Nephron progenitor cell (in vitro differentiated cells): ENCODE data around the gene BCKDK.
A peak's percentile ranks its signal among the peaks of the same experiment; 100 is the strongest.

Experiments
- DNase-seq: peaks from one replicate; pipeline ENCODE4 v3.0.0; 2021
- H3K27ac Mint-ChIP-seq: 2 replicates; pipeline ENCODE4 v1.8.0; 2021; ENCODE audit warnings: mild to moderate bottlenecking, moderate library complexity, mixed read lengths
- H3K27me3 Mint-ChIP-seq: 2 replicates; pipeline ENCODE4 v1.8.0; 2021; ENCODE audit warnings: mild to moderate bottlenecking, low read depth, mixed read lengths; ENCODE audit not compliant: poor library complexity
- H3K36me3 Mint-ChIP-seq: 2 replicates; pipeline ENCODE4 v1.8.0; 2021; ENCODE audit warnings: low read depth, mixed read lengths
- H3K4me1 Mint-ChIP-seq: 2 replicates; pipeline ENCODE4 v1.8.0; 2021; ENCODE audit warnings: mixed read lengths
- H3K4me3 Mint-ChIP-seq: 2 replicates; pipeline ENCODE4 v1.8.0; 2021; ENCODE audit warnings: mild to moderate bottlenecking, moderate library complexity, mixed read lengths
- H3K9me3 Mint-ChIP-seq: 2 replicates; pipeline ENCODE4 v1.8.0; 2021; ENCODE audit warnings: mild to moderate bottlenecking, moderate library complexity, mixed read lengths
- TF ChIP-seq, protein P1 (sequence below): fragments of 200-600 bp; sonication (generic); IDR thresholded peaks from 2 replicates; pipeline ENCODE4 v1.5.0; 2021; ENCODE audit warnings: antibody characterized with exemption

The BCKDK gene

DNA sequence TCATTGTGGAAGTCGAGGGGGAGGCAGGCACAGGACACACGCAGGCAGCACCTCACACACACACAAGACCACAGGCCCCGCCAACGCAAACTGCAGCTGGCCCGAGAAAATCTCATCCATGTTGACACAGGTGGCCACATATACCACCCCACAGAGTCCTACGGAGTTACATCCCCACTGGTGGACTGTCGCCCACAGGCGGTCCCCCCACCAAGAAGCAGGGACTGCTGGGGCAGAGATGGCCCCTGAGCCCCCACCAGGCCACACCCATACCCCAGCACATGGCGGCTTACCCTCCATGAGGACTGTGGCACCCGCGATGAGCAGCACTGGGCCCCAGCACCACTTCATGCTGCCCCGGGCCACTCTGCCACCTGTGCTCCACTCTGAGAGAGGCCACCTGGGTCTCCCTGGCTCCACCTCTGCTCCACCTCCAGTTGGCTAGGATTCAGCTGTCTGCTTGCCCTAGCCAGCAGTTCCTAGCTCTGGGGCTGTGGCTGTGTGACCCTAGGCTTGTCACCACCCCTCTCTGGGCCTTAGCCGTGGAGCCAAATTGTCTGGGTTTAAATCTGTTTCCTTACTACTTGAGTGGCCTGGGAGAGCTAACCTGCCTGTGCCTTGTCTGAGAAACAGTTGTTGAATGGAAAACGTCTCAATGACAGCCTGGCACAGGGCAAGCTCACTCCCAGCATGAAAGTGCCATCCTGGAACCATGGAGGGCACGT, 19.6 kb upstream of the BCKDK start, which contains the start of gene PRSS53:
PRSS53 (minus strand) TSS at position 485 of the 725 bp plus-strand sequence; CDS start at position 351, 134 bp downstream.
- H3K4me1 Mint-ChIP-seq: peaks cover 12% of the 10 kb centered on the region
- H3K27me3 Mint-ChIP-seq: peaks cover 3% of the 10 kb centered on the region
- H3K36me3 Mint-ChIP-seq: peaks cover 14% of the 10 kb centered on the region
- H3K4me3 Mint-ChIP-seq: no peak within 1 kb of the TSS
- TF ChIP-seq, protein P1, sequence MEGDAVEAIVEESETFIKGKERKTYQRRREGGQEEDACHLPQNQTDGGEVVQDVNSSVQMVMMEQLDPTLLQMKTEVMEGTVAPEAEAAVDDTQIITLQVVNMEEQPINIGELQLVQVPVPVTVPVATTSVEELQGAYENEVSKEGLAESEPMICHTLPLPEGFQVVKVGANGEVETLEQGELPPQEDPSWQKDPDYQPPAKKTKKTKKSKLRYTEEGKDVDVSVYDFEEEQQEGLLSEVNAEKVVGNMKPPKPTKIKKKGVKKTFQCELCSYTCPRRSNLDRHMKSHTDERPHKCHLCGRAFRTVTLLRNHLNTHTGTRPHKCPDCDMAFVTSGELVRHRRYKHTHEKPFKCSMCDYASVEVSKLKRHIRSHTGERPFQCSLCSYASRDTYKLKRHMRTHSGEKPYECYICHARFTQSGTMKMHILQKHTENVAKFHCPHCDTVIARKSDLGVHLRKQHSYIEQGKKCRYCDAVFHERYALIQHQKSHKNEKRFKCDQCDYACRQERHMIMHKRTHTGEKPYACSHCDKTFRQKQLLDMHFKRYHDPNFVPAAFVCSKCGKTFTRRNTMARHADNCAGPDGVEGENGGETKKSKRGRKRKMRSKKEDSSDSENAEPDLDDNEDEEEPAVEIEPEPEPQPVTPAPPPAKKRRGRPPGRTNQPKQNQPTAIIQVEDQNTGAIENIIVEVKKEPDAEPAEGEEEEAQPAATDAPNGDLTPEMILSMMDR: no peak
- H3K27ac Mint-ChIP-seq: no peak within 1 kb of the TSS
- DNase-seq: no peak
- no peaks in the 10 kb centered on the region for H3K9me3 Mint-ChIP-seq

DNA sequence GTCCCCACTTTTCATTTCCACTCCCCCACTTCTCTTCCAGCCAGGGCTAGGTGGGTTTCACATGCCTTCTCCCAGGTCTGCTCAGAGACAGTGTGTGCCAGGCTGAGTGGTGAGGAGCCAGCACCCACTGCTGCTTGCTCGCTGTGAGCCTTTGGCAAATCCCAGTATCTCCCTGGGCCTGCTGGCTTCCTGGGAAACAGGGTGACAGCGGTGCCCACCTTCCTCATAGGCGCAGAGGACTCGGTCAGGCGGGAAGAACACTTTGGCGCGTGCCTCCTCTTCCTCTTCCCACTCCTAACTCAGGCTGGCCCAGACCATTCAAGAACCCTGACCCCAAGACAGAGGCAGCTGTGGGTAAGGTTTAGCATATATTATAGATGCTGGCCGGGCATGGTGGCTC, 19.0 kb upstream of the BCKDK start:
- TF ChIP-seq, protein P1: no peak
- Mint-ChIP-seq H3K36me3 (peaks cover 14% of the 10 kb centered on the region), H3K9me3 (no peaks in the 10 kb centered on the region), H3K27me3 (peaks cover 7% of the 10 kb centered on the region), H3K4me1 (peaks cover 18% of the 10 kb centered on the region), H3K27ac (no peak overlapping the region), H3K4me3 (no peak overlapping the region)
- DNase-seq: no peak

DNA sequence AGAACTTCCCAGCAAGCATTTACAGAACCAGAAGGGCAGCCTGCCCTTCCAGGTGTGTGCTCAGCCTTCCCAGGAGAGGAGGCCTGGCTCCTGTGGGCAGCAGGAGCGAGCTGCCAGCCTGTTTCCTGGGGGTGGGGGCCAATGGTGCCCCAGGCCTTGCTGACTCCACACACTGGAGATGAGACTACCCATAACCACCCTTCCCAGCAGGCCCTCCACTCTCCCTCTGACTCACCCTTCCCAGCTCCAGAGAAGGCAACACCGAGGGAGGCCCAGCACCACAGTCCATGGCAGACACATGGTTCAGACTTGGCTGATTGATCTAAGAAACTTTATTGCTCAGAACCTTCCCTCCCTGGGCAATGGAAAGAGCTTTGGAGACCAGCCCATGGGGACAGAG, 17.6 kb upstream of the BCKDK start:
- DNase-seq: no peak
- peaks cover 21% of the 10 kb centered on the region for H3K4me1 Mint-ChIP-seq
- H3K9me3 Mint-ChIP-seq: peaks cover 3% of the 10 kb centered on the region
- no peak overlapping the region for H3K27ac Mint-ChIP-seq
- peaks cover 6% of the 10 kb centered on the region for H3K27me3 Mint-ChIP-seq
- TF ChIP-seq, protein P1: no peak
- H3K4me3 Mint-ChIP-seq: no peak overlapping the region
- peaks cover 10% of the 10 kb centered on the region for H3K36me3 Mint-ChIP-seq

DNA sequence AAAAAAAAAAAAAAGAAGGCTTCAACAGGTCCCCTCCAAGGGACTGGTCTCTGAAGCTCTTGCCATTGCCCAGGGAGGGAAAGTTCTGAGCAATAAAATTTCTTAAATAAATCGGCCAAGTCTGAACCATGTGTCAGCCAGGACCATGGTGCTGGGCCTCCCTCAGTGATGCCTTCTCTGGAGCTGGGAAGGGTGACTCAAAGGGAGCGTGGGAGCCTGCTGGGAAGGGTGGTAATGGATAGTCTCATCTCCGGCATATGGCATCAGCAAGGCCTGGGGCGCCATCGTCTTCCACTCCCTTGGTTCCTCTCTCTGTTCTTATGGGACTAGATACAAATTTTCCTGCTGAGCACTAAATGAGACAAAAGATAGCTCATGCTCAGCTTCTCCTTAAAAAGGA, 15.9 kb upstream of the BCKDK start:
- Mint-ChIP-seq H3K4me1 (peaks cover 24% of the 10 kb centered on the region), H3K27ac (no peak overlapping the region), H3K9me3 (peaks cover 10% of the 10 kb centered on the region), H3K27me3 (peaks cover 4% of the 10 kb centered on the region), H3K4me3 (peak overlapping the region; percentile 99), H3K36me3 (peaks cover 9% of the 10 kb centered on the region)
- DNase-seq: no peak
- TF ChIP-seq, protein P1: no peak

DNA sequence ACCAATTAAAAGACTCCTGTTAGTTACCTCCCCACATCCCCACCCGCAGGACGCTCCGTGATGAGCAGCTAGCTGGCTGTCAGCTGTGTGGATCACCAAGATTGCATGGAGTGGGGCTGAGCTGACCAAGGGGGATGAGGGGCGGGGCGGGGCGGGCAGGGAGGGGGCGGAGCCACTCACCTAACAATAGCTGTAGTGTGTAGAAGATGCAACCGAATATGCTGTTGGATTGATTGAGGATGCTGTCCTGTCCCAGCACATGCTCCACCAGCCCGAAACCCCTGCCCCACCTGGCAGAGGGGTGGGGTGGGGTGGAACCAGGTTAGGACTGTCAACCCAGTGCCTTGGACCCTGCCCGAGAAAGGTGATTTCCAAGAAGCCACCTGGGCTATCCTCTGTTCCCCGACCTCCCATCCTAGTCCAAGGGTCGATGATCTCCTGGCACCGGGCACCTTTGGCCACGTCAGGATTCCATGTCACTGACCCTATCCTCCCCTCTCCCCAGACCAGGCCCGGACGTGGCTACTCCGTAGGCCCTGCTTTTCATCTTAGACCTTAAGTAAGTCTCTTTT, 15.0 kb upstream of the BCKDK start:
- peaks cover 10% of the 10 kb centered on the region for H3K9me3 Mint-ChIP-seq
- peaks cover 4% of the 10 kb centered on the region for H3K27me3 Mint-ChIP-seq
- H3K27ac Mint-ChIP-seq: no peak overlapping the region
- H3K36me3 Mint-ChIP-seq: peaks cover 9% of the 10 kb centered on the region
- peak; percentile 41 for DNase-seq
- H3K4me1 Mint-ChIP-seq: peaks cover 24% of the 10 kb centered on the region
- TF ChIP-seq, protein P1: no peak
- H3K4me3 Mint-ChIP-seq: peak overlapping the region; percentile 99

DNA sequence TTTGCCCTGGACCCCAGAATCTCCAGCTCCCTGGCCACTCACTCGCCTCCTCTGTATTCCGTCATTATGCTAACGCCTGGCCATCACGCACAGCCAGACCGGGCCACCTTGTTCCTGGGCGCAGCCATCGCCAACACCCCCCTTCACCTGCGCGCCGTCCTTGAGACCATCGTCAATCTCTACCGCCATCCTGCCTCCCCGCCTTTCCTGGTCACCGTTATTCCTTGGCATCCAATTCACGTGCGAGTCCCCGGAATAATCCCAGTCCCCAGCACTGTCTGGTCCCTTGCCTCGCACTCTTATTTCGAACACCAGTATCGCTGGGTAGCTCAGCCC, 14.1 kb upstream of the BCKDK start:
- Mint-ChIP-seq H3K27me3 (peaks cover 4% of the 10 kb centered on the region), H3K36me3 (peaks cover 9% of the 10 kb centered on the region), H3K4me3 (peak overlapping the region; percentile 99), H3K27ac (peak overlapping the region; percentile 88), H3K9me3 (peaks cover 10% of the 10 kb centered on the region), H3K4me1 (peaks cover 24% of the 10 kb centered on the region)
- TF ChIP-seq, protein P1: no peak
- peak; percentile 23 for DNase-seq
